T-helper 1 cell (primary cell): ENCODE data around the gene C1QL1.

Experiments
- DNase-seq, 5 donors: peaks; one replicate each; pipeline ENCODE4 v3.0.0-alpha.2; 2012 to 2020
- total RNA-seq, 4 donors: gene quantifications; one replicate each; lab custom pipeline; 2026; lab: John Stamatoyannopoulos, UW

The C1QL1 gene
- total RNA-seq = 0 to 0.27 (median 0) reads per million in 4 donors

DNA sequence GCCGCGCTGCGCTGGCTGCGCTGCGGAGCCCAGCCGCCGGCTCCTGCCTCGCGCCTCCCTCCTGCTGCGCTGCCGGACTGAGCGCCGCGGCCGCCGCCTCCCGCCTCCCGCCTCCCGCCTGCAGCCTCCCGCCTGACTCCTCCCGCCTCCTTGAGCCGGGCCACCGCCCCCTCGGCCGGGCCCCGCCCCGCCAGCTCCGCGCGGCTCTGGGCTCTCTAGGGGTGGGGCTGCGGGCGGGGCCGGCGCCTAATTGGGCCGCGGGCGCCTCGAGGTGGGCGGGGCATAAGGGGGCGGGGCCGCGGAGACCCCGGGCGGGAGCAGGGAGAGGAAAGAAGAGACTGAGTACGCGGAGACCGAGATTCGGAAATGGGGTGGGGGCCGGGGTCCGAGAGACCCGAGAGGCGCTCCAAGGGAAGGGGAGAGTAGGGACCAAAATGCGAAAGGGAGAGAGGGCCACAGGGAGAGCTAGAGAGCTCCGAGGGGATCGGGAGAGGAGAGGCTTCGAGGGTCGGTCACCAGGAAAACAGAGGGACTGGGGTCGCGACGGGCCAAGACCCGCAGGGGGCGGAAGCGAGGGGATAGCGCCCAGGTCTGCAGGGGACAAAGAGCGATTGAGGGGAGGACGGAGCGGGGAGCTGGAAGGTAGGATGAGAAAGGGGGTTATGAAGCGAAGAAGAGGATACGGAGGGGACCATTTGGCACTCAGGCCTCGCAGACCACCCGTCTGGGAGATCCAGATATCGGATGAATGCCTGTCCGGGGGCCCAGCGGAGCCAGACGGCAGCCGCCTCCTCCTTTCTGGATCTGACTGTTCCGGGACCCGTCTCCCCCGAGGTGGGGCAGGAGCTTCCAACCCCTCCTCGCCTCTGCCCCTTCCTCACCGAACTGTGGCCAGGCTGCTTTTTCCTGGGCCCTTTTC, at the start of gene C1QL1:
C1QL1 (minus strand) TSS at position 79 of the 919 bp plus-strand sequence. CDS start 255 bp downstream, outside the sequence.
- DNase-seq = peak; percentile 71 to 85 (median 80)

DNA sequence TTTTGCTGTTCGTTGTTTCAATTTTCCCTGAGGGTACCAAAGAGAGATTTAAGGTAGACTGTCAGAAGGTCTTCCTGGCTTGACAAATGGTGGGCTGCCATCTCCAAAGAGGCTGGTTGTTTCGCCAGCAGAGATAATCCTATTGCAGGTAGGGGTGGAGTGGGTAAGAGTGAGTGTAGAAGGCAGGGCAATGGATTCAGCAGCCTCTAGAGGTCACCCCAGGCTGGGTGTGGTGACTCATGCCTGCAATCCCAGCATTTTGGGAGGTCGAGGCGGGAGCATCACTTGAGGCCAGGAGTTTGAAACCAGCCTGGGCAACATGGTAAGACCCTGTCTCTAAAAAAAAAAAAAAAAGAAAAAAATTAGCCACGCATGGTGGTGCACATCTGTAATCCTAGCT, 48.7 kb upstream of the C1QL1 start:
- no peak for DNase-seq

DNA sequence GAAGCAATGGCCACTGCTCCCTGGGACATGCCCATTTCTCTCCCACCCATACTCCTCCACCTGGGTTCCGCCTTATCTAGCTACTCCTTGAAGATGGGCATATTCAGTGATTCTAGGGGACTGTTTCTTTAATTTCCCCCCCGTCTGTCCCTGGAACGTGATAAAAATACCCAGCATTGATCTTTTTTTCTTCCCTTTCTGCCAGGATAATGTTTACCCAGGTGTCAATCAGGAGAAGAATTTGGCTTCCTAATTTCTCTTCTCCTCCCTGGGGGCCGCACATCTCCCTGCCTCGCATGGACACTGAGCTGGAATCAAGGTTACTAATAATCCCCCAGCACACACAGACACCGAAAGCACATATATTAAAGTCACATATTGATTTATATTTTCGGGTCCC, 48.1 kb upstream of the C1QL1 start:
- no peak for DNase-seq

DNA sequence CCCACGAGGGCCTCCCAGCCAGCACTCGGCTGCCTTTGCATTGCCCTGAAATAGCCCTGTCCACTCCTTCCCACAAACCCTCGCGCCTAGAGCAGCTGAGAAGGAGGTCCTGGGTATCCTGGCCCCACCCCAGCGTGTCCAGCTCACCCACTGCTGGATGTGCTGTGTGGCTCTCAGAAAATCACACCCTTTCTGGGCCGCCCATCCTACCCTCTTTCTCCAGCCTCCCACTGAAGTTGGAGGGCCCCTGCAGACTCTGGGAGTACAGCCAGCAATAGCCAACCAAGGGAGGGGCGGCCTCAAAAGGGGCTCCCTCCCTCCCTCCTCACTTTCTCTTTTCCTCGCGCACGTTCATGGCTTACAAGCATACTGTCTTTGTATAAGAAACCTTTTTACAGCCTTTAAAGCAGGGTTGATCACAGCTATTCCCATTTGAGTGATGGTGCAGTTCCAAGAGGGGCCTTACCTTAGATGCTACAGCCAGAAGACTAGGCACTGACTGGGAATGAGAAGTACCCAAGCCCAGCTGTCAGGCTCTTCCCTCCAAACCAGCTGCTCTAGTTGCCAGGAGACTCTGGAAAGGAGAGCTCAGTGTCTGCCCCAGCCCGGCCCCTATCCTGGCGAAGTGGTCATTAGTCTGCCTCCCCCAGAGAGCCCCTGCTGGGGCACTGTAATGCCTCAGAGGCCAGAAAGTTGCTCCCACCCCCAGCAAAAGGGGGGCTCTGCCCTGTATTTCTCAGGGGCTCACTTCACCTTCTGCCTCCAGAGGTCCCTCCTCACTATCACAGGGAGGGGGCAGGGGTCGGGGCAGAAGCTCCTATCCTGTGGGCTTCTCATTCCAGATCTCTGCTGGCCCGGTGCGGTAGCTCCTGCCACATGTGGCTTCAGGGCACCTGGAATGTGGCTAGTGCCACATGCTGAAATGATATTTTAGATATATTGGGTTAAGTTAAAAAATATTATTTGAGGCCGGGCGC, 45.2 kb upstream of the C1QL1 start:
- DNase-seq = no peak

DNA sequence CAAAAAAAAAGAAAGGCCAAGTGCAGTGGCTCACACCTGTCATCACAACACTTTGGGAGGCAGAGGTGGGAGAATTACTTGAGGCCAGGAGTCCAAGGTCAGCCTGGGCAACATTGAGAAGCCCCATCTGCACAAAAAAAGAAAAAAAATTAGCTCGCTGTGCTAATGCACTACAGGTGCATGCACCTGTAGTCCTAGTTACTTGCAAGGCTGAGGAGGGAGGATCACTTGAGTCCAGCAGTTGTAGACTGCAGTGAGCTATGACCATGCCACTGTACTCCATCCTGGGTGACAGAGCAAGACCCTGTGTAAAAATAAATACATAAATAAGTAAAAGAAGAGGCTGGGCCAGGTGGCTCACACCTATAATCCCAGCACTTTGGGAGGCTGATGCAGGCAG, 43.7 kb upstream of the C1QL1 start:
- DNase-seq = no peak

DNA sequence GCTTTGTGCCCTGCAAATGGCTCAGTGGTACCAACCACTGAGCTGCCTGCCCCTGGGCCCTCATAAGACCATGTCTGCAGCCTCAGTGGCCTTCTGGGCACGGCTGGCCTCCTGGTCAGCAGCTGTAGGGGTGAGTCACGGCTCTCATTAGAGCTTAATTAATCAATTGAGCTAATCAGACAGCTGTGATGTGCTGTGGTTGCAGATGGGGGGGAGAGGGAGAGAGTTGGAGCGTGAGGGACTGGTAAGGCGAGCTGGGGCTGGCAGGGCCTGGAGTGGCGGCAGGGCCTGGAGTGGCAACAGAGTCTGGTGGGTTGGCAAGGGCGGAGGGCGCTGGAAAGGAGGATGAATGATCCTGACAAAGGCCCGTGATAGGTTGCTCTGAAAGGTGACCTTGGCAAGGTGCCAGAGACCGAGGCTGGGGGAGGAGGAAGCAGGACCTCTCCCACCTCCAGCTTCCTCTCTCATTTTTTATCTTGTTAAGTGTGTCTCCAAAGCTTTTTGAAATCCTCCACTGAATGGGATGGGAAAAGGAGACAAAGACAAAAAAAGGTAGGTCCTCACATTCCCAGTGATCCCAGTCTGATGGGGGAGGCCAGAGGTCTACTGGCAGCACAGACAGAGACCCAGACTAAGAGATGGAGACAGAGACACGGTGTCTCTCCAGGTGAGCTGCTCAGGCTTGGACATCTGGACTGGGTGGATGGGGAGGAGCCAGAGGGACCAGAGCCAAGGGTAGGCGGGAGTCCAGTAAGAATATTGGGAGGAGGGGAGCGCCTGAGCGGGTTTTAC, 41.8 kb upstream of the C1QL1 start:
- no peak for DNase-seq

DNA sequence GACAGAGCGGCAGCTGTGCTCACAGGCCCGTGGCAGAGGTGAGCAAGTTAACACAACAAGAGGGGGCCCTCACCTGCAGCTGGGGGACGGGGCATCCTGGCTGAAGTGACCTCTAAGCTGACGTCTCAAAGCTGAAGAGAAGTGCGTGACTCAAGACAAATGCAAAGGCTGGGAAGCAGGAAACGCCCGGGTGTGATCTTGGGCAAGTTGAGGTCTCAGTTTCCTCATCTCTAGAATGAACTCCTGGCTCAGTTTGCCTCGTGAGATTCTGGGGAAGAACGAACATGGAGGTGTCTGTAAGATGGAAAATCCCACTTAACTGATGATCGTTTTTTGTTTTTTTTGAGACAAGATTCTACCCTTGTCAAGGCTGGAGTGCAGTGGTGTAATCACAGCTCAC, 40.1 kb upstream of the C1QL1 start:
- no peak for DNase-seq

DNA sequence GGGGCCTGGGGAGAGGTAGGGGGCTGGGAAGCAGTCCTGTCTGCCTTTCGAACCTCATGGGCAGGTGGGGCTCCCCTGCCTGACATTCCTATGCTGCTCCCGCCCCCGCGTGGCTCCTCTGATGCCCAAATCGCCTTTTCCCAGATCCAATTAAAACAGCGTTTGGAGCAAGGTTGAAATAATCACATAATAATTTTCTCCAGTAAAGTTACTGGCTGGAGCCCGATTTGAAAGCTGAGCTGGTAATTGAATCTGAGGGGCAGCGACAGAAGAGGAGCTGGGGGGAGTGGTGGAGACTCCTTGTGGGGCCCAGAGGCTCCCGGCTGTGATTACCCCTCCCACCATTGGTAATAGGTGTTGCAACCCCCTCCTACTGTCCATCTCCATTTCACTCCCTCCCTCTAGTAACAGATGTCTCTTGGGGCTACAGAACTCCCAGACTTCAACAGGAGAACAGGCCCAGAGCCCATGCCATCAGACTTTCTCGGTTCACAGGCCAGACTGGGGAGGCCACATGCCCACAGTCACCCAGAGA, 38.9 kb upstream of the C1QL1 start:
- no peak for DNase-seq

DNA sequence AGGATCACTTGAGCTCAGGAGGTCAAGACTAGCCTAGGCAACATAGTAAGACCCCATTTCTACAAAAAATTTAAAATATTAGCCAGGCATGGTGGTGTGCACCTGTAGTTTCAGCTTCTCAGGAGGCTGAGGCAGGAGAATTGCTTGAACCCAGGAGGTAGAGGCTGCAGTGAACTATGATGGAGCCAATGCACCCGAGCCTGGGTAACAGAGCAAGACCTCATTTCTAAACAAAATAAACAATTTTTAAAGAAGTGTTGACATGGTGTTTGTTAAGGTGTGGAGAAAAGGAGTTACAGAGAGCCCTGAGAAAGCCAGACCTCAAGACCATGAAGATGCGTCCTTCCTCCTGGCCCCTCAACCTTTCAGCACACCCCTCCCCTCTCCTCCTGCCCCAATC, 37.6 kb upstream of the C1QL1 start:
- no peak for DNase-seq

DNA sequence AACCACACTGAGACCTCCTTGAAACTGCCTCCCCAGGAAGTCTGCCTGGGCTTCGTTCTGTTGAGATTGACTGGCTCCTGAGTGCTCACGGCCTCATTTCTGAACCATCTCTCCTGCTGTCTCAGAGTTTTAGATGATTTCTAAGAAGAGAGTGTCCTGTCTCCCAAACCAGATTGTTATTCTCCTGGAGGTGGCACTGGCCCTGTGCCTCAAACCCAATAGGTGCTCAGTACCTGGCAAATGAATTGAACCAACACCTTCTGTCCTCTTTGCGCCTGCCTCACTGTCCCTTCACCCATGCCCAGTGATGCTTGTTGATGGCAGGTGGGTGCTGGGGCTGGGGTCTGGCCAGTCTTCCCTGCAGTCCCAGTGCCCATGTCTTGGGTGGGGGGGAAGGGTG, 36.3 kb upstream of the C1QL1 start:
- DNase-seq = no peak

DNA sequence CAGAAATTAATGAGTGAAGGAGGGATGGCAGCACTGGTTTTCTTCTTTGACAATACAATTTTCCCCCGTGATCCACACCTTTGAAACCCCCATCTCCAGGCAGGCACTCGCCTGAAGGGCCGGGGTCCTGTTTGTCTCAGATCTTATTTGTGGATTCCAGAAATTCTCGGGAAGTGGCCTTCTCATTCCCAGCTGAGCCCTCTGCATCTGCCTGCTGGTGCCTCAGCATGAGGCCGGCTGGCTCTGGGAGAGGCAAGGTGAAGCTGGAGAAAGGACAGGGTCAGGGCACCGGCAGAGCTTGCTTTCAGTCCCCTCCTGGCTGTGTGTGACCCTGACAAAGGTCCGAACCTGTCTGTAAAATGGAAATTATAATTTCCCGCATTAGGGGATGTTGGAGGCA, 35.8 kb upstream of the C1QL1 start:
- DNase-seq = no peak

DNA sequence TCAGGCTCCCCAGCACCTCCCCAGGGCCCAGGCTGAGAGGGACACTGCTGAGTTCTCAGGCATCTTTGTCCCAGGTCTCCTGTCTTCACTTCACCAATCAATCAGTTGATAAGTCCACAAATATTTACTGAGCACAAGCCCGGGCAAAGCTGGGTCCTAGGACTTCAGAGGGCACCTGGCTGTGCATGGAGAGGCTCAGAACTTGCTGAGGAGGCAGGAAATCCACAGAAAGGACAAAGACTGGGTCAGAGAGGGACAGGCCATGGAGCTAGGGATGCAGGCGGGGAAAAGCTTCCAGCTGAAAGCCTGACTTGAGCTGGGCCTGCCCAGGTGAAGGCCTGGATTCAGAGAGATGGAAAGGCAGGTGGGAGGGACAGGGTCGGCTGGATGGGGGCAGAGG, 33.2 kb upstream of the C1QL1 start:
- no peak for DNase-seq

DNA sequence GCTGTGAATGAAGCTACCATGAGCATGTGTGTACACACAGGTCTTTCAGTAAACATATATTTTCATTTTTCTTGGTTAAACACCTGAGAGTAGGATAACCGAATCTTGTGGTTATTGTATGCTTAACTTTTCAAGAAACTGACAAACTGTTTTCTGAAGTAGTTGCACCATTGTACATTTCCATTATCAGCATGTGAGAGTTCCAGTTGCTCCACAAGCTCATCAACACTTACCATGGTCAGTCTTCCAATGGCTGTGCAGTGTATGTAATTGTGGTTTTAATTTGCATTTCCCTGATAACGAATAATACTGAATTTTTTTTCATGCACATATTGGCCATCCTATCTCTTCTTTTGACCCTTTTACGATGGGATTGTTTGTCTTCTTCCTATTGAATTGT, 31.3 kb upstream of the C1QL1 start:
- no peak for DNase-seq

DNA sequence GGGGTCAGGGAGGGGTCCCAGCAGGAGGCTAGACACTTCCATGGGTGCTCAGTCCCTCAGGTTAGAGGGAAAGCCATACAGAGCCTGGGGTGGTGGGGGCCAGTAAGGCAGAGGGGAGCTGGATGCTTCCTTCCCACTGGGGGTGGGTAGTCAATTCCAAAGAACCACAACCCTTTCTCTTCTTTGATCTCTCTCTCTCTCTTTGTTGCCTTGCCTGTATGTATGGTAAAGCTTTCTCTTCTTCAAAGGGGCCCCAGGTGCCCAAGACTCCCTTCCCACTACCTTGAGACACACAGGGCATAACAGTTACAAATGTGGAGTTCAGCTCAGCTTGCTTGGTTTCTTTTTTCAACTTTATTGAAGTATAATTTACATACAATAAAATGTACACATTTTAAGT, 30.5 kb upstream of the C1QL1 start:
- DNase-seq = no peak

DNA sequence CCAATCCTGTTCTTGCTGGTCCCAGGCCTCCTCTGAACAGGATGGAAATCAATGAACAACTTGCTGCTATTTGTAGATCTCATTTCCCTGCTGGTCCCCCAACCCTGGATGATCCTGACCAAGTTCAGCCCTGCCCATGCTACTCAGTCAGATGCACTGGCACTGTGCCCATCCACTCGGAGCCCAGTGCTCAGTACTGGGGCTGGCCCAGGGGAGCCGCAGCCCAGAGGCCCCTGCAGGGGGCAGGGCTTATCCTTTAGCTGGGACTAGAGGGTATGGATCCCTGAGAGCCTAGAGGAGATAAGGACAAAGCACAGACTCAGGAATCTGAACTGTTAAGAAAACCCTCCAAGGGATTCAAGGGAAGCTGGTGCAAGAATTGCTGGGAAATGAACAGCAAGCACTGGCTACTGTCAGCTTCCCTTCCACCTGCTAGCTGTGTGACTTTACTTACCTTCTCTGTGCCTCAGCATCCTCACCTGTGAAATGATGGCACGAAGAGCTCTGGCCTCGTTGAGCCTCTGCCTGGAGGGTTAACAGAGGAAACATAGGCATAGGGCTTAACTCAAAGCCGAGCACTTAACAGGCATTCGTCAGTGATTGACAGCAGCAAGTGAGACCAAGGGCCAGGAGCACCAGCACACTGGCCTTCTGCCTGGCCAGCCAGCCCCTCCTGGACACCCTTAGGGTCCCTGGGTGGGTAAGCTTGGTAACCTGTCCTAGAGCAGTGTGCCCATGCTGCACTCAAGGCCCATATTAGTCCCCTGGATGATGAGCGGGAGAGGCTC, 29.8 kb upstream of the C1QL1 start:
- DNase-seq = no peak

DNA sequence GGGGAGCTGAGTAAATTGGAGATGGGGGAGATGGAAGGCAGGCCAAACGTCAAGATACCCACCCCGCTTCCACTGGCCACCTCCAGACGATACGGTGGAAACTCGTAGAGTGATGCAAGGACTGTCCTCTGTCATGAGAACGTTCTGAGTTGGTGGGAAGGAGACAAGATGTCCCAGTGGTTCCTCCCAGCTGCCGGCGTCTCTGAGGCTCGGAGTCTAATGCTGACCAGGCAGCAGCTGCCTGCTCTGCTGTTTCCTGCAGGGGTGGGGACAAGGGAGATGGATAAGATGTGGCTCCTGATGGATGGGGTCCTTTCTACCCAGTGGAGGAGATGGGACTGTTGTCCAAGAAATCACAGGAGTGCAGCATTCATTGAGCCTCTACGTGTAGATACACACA, 28.2 kb upstream of the C1QL1 start:
- DNase-seq = no peak

DNA sequence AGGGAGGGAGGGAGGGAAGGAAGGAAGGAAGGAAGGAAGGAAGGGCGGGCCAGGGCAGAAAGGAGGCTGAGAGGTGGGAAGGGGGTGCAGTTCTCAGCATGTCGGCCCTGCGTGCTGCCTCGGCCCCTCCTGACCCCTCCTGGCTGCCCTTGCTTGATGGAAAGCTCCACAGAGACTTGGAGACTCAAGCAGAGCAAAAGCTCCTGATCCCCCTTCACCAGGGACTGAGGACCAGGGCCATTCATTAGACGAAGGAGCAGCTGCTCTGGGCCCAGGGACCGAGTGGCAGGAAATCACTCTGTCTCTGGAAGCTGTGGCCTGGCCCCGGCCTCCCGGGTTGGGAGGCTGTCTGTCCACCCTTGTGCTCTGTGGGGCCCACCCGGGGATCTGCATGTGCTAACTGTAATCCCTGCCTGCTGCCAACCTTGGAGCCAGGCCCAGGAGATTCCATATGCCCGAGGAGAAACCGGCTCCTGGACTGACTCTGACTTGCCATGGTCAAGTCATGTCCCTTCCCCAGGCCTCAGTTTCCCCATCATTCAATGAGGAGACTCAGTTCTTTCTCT, 27.4 kb upstream of the C1QL1 start:
- DNase-seq = no peak

DNA sequence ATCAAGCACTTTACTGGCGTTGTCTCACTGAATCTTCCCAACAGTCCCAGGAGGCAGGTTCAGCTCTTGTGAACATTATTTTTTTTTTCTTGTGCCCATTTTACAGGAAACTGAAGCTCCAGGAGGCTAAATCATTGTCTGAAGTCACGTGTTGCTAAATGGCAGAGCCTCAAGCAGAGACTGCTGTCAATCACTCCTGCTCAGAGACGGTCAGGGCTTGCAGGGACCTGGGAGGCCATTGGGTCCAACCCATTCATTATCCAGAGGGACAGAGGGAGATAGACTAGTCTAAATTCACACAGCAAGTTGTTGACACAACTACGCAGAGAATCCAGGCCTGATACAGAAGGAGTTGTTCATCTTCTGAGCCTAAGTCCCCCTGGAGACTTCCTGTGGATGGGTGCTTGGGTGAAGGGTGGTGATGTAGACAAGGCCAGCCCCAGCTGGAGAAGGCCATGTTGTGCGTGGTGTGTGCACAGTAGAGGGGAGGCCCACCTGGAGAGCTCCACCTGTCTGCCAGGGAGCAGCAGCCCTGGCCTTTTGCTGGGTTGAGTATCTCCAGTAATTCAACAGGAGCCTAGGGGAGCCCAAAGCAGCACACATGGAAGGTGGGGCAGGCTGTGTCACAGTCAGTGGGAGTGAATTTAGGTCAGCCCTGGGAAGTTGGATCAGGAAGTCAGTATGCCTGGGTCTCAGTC, 24.3 kb upstream of the C1QL1 start:
- no peak for DNase-seq

DNA sequence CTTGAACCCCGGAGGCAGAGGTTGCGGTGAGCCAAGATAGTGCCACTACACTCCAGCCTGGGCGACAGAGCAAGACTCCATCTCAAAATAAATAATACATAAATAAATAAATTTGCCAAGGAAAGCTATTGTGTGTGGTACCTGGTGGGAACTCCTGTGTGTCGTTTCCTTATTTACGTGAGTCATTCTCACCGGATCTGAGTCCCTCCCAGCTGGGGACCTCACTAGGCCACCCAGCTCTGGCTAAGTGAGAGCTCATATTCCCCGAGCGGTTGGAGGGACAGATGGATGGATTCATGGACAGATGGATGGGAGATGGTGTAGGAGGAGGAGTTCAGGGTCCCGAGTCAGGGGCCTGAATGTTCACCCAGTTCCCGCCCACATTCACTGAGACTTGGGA, 22.9 kb upstream of the C1QL1 start:
- DNase-seq = no peak

DNA sequence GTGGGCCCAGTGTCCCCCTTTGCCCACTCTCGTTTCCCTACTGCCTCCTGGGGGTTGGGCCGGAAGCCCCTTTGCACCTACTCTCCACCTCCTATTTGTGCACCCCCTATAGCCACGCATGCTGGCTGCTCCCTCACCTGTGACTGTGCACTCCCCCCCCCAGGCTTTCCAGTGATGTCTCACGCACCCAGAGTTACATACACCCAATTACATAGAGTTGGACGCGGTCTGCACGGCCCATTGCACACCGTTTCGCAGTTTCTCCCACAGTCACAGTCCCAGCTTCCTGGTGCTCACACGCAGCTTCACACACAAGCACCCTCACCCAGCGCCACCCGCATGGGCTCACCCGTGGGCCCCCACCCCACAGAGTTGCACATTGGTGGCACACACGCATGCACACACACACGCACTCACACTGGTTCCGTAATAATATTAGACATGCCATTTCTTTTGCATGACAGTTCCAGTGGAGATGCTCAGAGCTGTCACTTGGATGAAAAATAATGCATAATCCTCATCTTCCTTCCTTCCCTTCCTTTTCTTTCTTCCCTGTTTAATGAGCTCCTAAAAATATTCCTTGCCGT, 21.5 kb upstream of the C1QL1 start:
- DNase-seq = no peak
